ENCODE measurements around the gene ZNF358.

DNA sequence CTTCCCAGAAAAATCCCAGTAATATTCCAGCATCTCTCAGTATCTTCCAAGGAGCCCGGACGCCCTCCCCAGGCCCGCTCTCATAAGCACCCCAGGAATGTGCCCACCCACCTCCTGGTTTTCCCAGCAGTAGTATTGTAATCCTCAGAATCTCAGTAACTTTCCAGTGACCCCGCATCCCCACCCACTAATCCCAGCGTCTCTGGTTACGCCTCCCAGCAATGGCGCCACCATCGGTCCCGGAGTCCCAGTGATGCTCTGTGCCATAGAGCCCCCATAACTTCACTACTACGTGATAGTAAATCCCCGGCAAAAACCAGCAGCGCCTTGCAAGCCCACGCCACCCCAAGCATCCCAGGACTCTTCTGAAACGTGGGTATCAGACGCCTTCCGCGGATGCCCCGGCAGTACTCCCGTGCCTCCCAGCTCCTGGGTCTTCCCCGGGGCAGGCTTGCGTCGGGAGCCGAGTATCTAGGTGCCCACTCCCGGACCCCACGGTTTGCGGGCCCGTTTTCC is 18.7 kb downstream of the ZNF358 start:
- no peak for TF ChIP-seq POLR2A (IDR thresholded peaks at IDR 0.05)
- TF ChIP-seq, protein P1, sequence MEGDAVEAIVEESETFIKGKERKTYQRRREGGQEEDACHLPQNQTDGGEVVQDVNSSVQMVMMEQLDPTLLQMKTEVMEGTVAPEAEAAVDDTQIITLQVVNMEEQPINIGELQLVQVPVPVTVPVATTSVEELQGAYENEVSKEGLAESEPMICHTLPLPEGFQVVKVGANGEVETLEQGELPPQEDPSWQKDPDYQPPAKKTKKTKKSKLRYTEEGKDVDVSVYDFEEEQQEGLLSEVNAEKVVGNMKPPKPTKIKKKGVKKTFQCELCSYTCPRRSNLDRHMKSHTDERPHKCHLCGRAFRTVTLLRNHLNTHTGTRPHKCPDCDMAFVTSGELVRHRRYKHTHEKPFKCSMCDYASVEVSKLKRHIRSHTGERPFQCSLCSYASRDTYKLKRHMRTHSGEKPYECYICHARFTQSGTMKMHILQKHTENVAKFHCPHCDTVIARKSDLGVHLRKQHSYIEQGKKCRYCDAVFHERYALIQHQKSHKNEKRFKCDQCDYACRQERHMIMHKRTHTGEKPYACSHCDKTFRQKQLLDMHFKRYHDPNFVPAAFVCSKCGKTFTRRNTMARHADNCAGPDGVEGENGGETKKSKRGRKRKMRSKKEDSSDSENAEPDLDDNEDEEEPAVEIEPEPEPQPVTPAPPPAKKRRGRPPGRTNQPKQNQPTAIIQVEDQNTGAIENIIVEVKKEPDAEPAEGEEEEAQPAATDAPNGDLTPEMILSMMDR (IDR thresholded peaks at IDR 0.05): no peak
- TF ChIP-seq EP300 (IDR thresholded peaks at IDR 0.05; ENCODE audit: low read depth): no peak
- TF ChIP-seq POLR2AphosphoS5 (IDR thresholded peaks at IDR 0.05): peak in 1 of 3 donors; percentile 38

Data from transverse colon (tissue), 4 donors.